Measurements from ENCODE around the gene NDUFB7.
"Not testable (repeated sequence)": the region's sequence is repeated elsewhere in the genome, so short reads cannot be mapped to it uniquely, and the experiment has no call there.

Gene NDUFB7

DNA sequence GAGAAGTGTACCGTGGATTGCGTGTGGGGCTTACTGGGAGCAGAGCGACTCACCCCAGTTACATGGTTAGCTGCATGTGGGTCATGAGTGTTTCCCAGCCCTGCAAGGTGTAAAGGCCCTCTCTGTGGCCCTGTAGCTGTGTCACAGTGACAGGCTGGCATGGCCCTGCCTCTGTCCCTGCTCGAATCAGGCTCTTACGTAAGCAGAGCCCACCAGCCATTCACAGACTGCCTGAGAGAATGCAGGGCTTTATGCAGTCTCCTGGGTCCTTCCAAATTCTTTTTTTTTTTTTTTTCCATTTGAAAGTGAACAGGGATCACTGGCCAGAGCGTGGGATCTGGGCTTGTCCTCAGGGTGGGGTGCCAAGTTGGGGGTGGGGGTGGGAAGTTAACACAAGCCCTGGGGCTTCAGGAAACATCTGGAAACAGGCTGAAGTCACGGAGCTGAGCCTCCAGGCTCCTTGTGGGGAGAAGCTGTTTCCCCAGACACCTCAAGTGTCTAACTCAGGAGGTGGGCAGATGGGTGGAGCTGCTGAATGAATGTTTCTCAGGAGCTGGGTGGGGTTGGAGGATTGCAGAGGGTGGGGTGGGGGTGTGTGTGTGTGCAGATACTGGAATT, 29.0 kb downstream of the NDUFB7 start:
- H3K27me3 Mint-ChIP-seq: no peaks in the 10 kb centered on the region
- H3K4me1 Mint-ChIP-seq: peaks cover 26% of the 10 kb centered on the region
- no peaks in the 10 kb centered on the region for H3K9me3 Mint-ChIP-seq
- peaks cover 19% of the 10 kb centered on the region for H3K36me3 Mint-ChIP-seq (ENCODE audit: insufficient read depth)
- DNase-seq (ENCODE audit: low spot score in 2 of 2) (no peak), ATAC-seq (replicated peaks; ENCODE audit: extremely low read depth, poor library complexity, severe bottlenecking) (no peak)
- no peak overlapping the region for H3K27ac Mint-ChIP-seq (ENCODE audit: low read depth)
- H3K4me3 Mint-ChIP-seq: no peak overlapping the region

DNA sequence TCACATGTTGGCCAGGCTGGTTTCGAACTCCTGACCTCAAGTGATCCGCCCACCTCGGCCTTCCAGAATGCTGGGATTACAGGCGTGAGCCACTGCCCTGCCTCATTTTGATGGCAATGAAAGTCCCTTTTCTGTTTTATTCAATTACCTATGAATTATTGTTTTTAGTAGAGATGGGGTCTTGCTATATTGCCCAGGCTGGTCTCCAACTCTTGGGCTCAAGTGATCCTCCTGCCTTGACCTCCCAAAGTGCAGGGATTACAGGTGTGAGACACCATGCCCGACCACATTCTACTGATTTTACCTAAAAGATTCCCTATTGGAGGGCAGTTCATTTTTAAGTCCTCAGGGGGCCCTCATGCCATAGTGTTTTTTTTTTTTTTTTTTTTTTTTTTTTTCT, 29.9 kb downstream of the NDUFB7 start:
- not testable (repeated sequence) for H3K27me3 Mint-ChIP-seq; ATAC-seq (replicated peaks; ENCODE audit: extremely low read depth, poor library complexity, severe bottlenecking); DNase-seq (ENCODE audit: low spot score in 2 of 2); H3K27ac Mint-ChIP-seq (ENCODE audit: low read depth); H3K4me3 Mint-ChIP-seq; H3K9me3 Mint-ChIP-seq
- Mint-ChIP-seq H3K36me3 (ENCODE audit: insufficient read depth) (peaks cover 21% of the 10 kb centered on the region), H3K4me1 (peaks cover 26% of the 10 kb centered on the region)

DNA sequence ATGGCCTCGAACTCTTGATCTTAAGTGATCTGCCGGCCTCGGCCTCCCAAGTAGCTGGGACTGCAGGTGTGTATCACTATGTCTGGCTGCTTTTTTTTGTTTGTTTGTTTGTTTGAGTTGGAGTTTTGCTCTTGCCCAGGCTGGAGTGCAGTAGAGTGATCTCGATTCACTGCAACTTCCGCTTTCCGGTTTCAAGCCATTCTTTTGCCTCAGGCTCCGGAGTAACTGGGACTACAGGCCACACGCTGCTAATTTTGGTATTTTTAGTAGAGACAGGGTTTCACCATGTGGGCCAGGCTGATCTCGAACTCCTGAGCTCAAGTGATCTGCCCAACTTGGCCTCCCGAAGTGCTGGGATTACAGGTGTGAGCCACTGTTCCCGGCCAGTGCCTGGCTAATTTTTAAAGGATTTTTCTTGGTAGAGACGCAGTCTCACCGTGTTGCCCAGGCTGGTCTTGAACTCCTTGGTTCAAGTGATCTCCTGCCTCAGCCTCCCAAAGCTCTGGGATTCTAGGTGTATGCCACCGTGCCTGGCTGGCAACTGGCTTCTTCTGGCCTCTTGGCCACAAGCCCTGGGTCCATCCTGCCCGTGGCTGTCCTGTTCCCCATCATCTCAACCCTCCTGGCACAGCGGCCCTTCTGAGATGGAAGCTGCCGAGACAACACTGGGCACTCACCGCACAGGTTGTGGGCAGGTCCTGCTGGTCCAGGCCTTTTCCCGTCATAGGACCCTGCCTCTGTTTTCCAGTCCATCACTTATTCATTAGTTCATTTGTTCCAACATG, 30.9 kb downstream of the NDUFB7 start:
- Mint-ChIP-seq H3K27me3 (no peaks in the 10 kb centered on the region), H3K36me3 (ENCODE audit: insufficient read depth) (peaks cover 19% of the 10 kb centered on the region), H3K9me3 (no peaks in the 10 kb centered on the region), H3K4me1 (peaks cover 26% of the 10 kb centered on the region), H3K27ac (ENCODE audit: low read depth) (no peak overlapping the region), H3K4me3 (no peak overlapping the region)
- DNase-seq (ENCODE audit: low spot score in 2 of 2) (no peak), ATAC-seq (replicated peaks; ENCODE audit: extremely low read depth, poor library complexity, severe bottlenecking) (no peak)

DNA sequence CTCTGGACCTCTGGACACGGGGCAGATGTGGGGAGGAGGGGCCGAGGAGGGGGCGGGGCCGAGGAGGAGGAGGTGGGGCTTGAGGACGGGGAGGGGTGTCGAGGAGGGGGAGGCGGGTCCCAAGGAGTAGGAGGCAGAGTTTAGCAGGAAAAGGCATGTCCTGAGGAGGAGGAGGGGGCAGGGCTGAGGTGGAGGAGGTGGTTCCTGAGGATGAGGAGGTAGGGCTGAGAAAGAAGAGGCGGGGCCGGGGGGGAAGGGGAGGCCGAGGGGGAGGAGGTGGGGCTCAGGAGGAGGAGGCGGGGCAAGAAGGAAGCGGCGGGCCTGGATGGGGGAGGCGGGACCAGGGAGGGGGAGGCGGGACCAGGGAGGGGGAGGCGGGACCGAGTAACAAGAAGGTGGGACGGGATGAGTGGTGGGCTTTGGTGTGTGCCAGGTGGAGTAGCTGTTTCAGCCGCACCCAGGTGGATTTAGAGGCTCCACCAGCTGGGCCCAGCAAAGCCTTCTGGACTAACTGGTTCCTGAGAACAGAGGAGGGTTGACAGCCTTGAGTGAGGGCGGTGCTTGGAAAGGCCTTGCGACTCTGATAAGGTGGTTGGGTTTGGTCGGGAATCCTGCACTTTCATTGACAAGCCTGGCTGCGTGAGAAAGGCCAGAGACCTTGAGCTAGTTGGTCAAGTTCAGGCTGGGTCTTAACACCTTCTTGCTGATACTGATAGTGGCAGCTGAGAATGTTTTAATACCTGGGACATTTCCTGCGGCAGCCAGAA, 34.8 kb downstream of the NDUFB7 start:
- Mint-ChIP-seq H3K36me3 (ENCODE audit: insufficient read depth) (peaks cover 16% of the 10 kb centered on the region), H3K27ac (ENCODE audit: low read depth) (no peak overlapping the region), H3K27me3 (no peaks in the 10 kb centered on the region), H3K9me3 (no peaks in the 10 kb centered on the region), H3K4me1 (peaks cover 15% of the 10 kb centered on the region), H3K4me3 (no peak overlapping the region)
- DNase-seq (ENCODE audit: low spot score in 2 of 2) (no peak), ATAC-seq (replicated peaks; ENCODE audit: extremely low read depth, poor library complexity, severe bottlenecking) (no peak)

DNA sequence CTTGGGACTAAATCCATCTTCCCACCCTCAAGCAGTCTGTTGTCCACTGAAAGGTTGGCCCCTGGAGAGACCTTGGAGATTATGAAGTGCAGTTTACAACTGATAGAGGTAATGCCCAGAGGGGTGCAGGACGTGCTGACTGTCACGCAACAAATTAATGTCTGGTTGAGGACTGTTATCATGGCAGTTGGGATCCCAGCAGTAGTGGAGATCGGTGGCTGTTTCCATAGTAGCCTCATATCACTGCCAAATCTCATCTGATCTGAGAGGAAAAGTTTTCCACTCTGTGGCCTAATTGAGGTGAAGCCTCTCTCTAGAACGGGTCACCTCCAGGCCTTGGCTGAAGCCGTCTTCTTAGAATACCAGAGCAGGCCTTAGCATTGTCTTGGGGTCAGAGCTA, 38.4 kb downstream of the NDUFB7 start:
- Mint-ChIP-seq H3K9me3 (no peaks in the 10 kb centered on the region), H3K4me1 (peaks cover 18% of the 10 kb centered on the region), H3K36me3 (ENCODE audit: insufficient read depth) (peaks cover 23% of the 10 kb centered on the region), H3K27me3 (no peaks in the 10 kb centered on the region), H3K4me3 (no peak overlapping the region), H3K27ac (ENCODE audit: low read depth) (no peak overlapping the region)
- no peak for ATAC-seq (replicated peaks; ENCODE audit: extremely low read depth, poor library complexity, severe bottlenecking)
- DNase-seq (ENCODE audit: low spot score in 2 of 2): no peak

DNA sequence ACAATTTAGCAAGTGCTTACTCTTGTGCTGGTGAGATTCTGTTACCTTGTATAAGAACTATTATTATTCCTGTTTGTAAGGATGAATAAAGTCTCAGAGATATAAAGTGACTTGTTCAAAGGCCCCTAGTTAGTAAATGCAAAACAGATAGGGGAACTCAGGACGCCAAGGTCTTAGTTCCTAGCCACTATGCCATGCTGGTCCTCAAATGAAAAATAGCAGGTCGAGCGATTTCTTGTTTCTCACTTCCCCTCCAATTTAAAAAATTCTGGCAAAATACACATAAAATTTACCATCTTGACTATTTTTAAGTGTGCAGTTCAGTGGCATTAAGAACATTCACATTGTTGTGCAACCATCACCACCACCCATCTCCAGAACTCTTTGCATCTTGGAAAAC, 41.4 kb downstream of the NDUFB7 start:
- Mint-ChIP-seq H3K27me3 (no peaks in the 10 kb centered on the region), H3K9me3 (no peaks in the 10 kb centered on the region), H3K36me3 (ENCODE audit: insufficient read depth) (peaks cover 21% of the 10 kb centered on the region), H3K4me3 (peak overlapping the region; percentile 97), H3K27ac (ENCODE audit: low read depth) (no peak overlapping the region), H3K4me1 (peaks cover 13% of the 10 kb centered on the region)
- DNase-seq (ENCODE audit: low spot score in 2 of 2) (no peak), ATAC-seq (replicated peaks; ENCODE audit: extremely low read depth, poor library complexity, severe bottlenecking) (no peak)

DNA sequence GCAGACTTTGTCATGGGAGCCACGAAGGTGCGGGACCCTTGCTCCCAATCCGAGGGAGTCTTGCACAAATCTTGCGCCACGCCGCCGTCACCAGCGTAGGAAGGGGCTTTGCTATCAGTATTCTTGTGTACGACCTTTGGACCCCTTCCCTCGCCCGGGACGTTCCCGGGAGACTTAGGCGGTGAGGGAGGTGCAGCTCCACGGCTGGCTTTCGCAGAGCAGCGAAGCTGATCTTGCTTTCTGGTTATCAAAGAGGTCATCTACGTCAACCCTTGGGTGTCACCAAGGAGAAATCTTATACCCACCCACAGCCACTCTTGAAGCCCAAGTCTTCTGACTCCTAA, 41.9 kb downstream of the NDUFB7 start:
- peak overlapping the region; percentile 97 for H3K4me3 Mint-ChIP-seq
- H3K9me3 Mint-ChIP-seq: no peaks in the 10 kb centered on the region
- ATAC-seq (replicated peaks; ENCODE audit: extremely low read depth, poor library complexity, severe bottlenecking) (peak; percentile 5), DNase-seq (ENCODE audit: low spot score in 2 of 2) (no peak)
- no peaks in the 10 kb centered on the region for H3K27me3 Mint-ChIP-seq
- H3K36me3 Mint-ChIP-seq (ENCODE audit: insufficient read depth): peaks cover 21% of the 10 kb centered on the region
- peak overlapping the region; percentile 99 for H3K27ac Mint-ChIP-seq (ENCODE audit: low read depth)
- peaks cover 13% of the 10 kb centered on the region for H3K4me1 Mint-ChIP-seq

DNA sequence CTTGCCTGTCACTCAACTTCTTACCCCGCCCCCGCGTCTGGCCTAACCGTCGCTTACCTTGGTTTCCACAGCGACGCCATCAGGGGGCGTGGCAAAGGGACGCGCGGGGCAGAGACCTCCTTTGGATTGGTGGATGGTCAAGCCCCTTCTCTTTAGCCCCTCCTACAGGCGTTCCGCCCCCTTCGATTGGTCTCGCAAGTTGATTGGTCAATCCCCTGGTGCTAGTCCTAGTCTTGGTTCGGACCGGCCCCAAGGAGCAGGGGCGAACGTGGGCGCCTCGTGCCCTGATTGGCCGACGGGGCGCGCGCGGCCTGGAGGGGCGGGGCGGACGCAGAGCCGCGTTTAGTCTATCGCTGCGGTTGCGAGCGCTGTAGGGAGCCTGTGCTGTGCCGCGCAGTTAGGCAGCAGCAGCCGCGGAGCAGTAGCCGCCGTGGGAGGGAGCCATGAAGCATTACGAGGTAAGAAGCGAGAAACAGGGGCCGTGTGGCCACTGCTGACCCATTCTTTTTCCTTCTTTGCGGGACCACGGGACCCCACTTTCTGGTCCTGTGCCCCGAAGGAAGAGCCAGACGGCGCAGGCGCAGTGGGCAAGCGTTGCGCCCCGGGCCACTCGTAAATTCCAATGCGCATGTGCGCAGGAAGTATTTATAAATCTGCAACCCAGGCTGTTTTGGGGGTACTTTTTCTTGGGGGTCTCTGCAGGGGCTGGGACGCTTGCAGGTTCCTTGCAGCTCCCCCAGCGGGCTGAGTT, 42.4 kb downstream of the NDUFB7 start, which contains the start of gene TECR:
Gene TECR (plus strand): TSS at position 341 of the 751 bp plus-strand sequence. CDS start 103 bp downstream, at position 444.
- Mint-ChIP-seq H3K4me3 (peak within 1 kb of the TSS; percentile 97), H3K9me3 (no peaks in the 10 kb centered on the region), H3K27me3 (no peaks in the 10 kb centered on the region), H3K36me3 (ENCODE audit: insufficient read depth) (peaks cover 21% of the 10 kb centered on the region), H3K27ac (ENCODE audit: low read depth) (peak within 1 kb of the TSS; percentile 99), H3K4me1 (peaks cover 13% of the 10 kb centered on the region)
- ATAC-seq (replicated peaks; ENCODE audit: extremely low read depth, poor library complexity, severe bottlenecking): peak; percentile 95
- DNase-seq (ENCODE audit: low spot score in 2 of 2): peak; percentile 99 to 100

DNA sequence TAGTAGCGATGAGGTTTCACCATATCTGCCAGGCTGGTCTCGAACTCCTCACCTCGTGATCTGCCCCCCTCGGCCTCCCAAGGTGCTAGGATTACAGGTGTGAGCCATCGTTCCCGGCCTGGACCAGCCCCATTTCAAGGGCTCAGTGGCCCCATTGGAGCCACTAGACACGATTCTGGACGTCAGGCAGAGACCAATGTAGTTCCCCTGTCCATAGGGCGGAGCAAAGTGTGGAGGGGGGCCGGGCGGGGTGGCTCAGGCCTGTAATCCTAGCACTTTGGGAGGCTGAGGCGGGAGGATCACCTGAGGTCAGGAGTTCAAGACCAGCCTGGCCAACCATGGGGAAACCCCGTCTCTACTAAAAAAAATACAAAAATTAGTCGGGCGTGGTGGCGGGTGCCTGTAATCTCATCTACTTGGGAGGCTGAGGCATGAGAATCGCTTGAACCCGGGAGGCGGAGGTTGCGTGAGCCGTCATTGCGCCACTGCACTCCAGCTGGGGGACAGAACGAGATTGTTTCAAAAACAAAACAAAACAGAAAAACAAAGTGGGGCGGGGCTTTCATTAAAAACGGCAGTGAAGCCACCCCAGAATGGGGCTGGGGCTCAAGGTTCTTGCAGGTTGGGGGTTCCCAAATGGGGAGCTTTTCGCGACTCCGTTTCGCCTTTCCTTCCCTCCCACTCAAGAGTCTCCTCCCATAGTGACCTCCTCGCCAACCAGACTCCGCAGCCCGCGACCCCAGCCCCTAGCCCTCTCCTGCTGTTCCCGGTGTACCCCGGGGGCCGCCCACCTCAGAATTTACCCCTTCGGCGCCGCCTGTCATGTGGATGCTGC, 43.2 kb downstream of the NDUFB7 start:
- Mint-ChIP-seq H3K9me3 (no peaks in the 10 kb centered on the region), H3K27ac (ENCODE audit: low read depth) (peak overlapping the region; percentile 99), H3K4me3 (peak overlapping the region; percentile 97), H3K27me3 (no peaks in the 10 kb centered on the region), H3K36me3 (ENCODE audit: insufficient read depth) (peaks cover 18% of the 10 kb centered on the region), H3K4me1 (peaks cover 13% of the 10 kb centered on the region)
- DNase-seq (ENCODE audit: low spot score in 2 of 2) (no peak), ATAC-seq (replicated peaks; ENCODE audit: extremely low read depth, poor library complexity, severe bottlenecking) (peak; percentile 7)

DNA sequence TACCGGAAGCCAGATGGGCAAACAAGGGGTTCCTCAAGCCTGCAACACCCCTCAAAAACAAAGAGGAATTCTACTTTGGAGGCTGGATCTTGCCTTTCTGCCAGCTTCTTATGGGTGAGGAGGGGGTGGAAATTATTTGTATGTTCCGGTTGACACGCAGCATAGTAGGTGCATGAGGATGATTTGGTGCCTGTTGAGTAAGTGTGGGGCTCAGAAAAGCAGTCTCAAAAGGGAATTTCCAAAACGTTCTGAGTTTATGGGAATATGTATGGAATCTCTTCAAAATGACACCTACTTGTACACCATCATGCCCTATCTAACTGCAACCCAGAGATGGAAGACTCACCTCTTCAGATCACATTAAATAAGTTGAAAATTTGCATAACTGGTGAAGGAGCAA, 45.4 kb downstream of the NDUFB7 start:
- Mint-ChIP-seq H3K4me1 (peaks cover 32% of the 10 kb centered on the region), H3K27ac (ENCODE audit: low read depth) (no peak overlapping the region)

DNA sequence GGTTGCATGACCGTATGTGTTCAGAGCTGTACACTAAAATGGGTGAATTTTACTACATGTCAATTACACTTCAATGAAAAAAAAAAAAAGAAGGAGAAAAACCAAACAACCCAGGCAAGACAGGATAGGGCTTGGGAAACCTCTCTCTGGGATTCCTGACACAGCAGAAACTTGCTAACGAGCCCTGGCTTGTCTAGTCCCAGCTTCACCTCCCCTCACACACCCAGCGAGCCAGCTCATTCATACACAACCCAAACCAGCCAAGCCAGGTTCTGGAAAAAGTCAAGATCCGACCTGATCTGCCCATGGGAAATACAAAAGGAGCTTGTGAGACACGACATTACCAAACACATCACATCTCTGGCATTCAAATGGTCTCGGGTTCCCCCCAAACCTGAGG, 46.1 kb downstream of the NDUFB7 start:
- DNase-seq (ENCODE audit: low spot score in 2 of 2) (no peak), ATAC-seq (replicated peaks; ENCODE audit: extremely low read depth, poor library complexity, severe bottlenecking) (no peak)
- peaks cover 30% of the 10 kb centered on the region for H3K36me3 Mint-ChIP-seq (ENCODE audit: insufficient read depth)
- no peaks in the 10 kb centered on the region for H3K9me3 Mint-ChIP-seq
- peaks cover 31% of the 10 kb centered on the region for H3K4me1 Mint-ChIP-seq
- H3K4me3 Mint-ChIP-seq: no peak overlapping the region
- H3K27ac Mint-ChIP-seq (ENCODE audit: low read depth): no peak overlapping the region
- H3K27me3 Mint-ChIP-seq: no peaks in the 10 kb centered on the region

More for the DNA sequence above, 45.4 kb downstream of the NDUFB7 start:
- no peak for ATAC-seq (replicated peaks; ENCODE audit: extremely low read depth, poor library complexity, severe bottlenecking)
- H3K36me3 Mint-ChIP-seq (ENCODE audit: insufficient read depth): peaks cover 34% of the 10 kb centered on the region
- H3K27me3 Mint-ChIP-seq: no peaks in the 10 kb centered on the region
- no peaks in the 10 kb centered on the region for H3K9me3 Mint-ChIP-seq
- DNase-seq (ENCODE audit: low spot score in 2 of 2): no peak
- no peak overlapping the region for H3K4me3 Mint-ChIP-seq

Data from central memory CD8-positive, alpha-beta T cell (primary cell).